GM19452 (cell line): ENCODE results near the gene APOBR.
"Not testable (repeated sequence)": the region's sequence is repeated elsewhere in the genome, so short reads cannot be mapped to it uniquely, and the experiment has no call there.

Source experiments
- ATAC-seq: cut with Tn5 transposase; IDR thresholded peaks from one replicate; pipeline ENCODE4 v1.9.1; 2021; ENCODE audit not compliant: unreplicated experiment

The APOBR gene

DNA sequence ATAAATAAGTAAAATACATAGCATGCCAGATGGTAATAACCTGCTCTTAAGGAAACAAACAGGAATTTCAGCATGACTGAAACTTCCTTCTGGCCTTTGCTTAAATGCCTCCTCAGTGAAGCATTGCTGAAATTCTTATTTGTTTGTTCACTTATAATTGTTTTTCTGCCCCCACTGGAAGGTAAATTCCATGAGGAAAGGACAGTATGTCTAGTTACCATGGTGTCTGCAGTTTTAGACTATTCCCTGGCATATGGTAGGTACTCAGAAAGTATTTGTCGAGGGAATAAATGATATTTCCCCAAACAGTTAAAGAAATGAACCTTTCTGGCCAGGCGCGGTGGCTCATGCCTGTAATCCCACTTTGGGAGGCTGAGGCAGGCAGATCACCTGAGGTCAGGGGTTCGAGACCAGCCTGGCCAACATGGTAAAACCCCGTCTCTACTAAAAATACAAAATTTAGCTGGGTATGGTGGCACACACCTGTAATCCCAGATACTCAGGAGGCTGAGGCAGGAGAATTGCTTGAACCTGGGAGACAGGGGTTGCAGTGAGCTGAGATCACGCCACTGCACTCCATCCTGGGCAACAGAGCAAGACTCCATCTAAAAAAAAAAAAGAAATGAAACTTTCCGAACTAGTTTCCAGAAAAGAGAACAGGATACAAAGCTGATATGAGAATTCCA is 32.8 kb downstream of the APOBR start:
- ATAC-seq: not testable (repeated sequence)

DNA sequence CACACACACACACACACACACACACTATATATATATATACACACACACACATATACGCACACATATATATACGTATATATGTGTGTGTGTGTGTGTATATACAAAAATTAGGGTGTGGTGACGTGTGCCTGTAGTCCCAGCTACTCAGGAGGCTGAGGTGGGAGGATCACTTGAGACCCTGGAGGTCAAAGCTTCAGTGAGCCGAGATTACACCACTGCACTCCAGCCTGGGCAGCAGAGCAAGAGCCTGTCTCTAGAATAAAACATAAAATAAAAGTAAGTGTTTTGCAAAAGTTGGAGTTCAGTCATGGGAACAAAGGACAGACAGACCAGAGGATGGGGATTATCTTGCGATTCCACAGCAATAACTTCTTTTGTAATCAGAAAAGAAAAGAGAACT is 33.5 kb downstream of the APOBR start:
- ATAC-seq: no peak

DNA sequence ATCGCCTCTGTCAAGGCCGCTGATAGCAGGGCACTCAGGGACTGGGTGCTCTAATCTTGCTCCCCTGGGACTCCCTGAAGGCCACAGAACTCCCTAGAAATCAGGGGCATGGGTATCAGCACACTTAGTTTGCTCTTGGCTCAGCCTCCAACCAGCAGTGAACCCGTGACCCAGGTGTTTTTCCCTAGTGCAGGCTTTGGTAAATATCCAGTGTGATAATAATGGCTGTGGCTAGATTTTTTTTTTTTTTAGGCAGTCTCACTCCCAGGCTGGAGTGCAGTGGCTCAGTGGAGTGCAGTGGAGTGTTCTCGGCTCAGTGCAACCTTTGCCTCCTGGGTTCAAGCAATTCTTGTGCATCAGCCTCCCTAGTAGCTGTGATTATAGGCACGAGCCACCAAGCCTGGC is 34.0 kb downstream of the APOBR start:
- no peak for ATAC-seq

DNA sequence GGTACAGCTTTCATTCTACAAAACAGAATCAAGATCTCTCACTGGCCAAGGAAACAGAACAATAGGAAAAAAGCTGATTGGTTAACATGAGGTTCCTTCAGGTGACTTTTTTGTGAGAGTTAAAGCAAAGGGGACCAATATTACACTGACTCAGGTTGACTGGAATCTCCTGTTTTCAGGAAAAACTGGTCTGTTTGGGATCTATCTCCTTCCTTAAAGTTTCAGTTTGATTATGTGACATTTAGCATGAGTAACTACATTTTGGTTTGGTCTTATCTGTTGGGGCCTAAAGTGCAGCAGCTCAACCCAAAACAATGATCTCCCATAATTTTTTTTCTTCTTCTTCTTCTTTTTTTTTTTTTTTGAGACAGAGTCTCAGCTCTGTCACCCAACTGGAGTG is 34.7 kb downstream of the APOBR start:
- ATAC-seq: no peak

DNA sequence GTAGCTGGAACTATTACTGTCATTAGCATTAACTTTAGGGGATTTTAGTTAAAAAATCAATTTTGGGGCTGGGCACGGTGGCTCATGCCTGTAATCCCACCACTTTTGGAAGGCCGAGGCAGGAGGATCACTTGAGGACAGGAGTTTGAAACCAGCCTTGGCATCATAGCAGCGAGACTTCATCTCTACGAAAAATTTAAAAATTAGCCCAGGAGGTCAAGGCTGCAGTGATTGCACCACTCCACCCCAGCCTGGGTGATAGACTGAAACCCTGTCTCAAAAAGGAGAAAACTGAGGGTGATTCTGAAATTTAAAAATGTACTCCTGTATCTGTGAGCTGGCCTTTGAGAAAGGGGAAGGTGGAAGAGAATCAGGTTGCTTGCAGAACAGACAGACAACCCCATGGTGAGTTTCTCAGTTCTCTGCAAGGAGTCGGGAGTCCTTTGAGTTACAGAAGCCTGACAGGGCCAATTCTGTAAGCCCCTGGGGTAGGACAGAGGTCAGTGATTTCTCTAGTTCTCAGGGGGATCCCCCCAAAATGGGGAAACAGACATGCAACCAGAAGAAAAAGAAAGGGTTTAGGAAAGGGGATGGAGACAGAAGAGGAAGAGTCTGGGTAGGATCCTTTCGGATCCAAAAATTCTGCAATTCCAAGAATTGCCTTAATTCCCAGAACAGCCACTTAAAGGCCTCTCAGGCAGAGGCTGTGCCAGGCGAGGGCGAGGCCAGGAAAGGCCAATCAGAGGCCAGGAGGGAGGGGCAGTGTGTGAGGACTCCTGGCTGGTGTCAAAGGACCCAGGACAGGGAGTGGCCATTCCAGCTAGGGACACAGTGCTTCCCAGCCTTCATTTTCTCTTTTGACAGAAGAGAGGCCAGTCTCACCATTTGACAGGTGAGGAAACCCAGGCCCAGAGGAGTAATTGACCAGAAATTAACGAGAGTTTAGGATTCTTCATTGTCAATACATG is 37.6 kb downstream of the APOBR start:
- no peak for ATAC-seq

DNA sequence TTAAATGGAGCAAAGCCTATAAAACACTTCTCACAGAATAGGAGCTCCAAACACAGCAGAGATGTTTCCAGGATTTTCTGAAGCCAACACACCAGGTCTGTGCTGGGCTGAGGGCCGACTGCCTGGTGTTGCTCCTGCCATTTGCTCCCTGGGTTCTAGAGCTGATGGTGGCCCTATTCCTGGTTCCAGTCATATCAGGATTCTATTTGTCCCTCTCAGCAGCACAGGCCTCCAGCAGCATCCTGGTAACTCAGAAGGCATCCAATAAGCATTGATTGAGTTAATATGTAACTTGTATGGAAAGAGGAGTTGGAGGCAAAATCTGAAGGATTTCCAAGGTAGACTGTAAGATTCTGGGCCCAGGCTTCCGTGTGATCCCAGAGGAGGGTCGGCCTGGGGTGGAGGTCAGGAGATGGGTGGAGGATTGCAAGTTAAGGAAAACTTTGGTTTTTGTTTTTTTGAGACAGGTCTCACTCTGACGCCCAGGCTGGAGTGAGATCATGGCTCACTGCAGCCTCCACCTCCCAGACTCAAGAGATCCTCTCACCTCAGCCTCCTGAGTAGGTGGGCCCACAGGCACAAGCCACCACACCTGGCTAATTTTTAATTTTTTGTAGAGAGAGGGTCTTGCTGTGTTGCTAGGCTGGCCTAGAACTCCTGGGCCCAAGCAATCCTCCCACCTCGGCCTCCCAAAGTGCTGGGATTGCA is 38.7 kb downstream of the APOBR start:
- ATAC-seq: no peak

DNA sequence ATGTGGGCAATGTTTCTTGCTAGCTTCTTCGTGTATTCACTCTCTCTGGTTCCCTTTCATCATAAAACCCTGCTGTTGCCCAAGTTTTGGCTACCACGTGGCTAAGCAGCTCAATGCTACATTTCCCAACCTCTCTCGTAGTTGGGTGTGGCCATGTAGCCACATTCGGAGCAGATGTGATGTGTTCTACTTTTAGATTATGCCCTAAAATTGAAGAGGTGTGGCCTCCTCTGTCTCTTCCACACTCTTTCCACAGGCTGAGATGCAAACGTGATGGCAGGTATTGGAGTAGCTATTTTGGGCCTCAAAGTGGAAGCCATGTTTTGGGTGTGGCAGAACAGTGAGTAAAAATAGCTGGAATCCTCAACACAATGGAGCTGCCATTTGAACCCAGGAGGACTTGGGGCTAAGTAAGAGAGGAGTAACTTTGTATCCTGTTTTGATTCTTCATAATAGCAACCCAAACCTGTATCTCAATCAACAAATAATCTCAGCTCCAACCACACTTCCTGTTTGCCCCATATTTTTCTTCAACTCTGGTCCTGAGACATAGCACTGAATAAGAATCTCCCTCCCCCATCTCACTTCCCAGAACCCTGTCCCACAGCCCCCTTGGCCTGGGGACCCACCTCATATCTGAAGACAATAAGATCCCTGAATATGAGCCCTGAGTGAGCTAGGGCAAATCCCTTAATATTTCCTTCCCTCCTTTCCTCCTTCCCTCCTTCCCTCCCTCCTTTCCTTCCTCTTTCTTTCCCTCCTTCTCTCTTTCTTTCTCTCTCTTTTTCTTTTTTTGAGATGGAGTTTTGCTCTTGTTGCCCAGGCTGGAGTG is 40.3 kb downstream of the APOBR start:
- ATAC-seq: no peak

DNA sequence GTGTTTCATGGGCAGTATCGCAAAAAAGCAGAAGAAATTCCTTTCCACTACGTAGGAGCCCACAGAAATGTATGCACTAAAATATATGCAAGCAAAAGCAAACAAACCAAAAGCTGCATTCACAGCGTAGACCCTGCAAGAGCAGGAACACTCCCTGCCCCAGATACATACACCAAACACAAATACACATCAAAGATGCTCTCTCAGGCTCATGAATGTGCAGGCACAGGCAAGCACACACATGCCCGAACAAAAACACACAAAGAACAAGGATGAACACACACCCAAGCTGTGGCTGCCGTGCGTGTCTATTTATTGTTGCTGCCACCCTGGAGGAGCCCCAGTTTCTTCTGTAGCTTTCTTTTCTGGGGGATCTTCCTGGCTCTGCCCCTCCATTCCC is 42.6 kb downstream of the APOBR start:
- ATAC-seq: no peak

DNA sequence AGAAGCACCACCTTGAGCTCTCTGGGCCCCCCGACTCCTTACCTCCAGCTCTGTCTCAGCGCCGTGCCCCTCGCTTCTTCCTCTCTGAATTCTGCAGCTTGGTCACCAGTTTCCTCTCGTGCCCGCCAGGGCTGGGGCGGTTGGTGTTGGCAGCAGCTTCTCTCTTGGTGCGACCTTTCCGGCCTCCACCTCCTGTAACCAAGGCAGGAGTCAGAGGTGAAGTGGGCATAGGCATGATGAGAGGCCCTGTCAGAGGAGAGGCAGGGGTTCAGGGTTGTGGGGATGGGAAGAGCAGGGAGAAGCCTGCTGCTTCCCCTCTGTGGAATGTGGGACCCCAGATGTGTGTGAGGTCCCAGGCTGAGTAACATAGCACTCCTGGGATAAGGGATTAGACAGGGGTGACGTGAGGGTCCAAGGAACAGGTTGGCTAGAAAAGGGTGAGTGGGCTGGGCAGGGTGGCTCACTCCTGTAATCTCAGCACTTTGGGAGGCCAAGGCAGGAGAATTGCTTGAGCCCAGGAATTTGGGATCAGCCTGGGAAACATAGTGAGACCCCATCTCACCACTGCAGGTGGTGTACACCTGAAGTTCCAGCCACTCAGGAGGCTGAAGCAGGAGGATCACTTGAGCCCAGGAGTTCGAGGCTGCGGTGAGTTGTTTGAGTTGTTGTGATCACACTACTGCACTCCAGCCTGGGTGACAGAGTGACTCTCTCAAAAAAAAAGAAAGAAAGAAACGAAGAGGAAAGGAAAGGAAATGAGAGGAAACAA is 43.7 kb downstream of the APOBR start:
- ATAC-seq: no peak

DNA sequence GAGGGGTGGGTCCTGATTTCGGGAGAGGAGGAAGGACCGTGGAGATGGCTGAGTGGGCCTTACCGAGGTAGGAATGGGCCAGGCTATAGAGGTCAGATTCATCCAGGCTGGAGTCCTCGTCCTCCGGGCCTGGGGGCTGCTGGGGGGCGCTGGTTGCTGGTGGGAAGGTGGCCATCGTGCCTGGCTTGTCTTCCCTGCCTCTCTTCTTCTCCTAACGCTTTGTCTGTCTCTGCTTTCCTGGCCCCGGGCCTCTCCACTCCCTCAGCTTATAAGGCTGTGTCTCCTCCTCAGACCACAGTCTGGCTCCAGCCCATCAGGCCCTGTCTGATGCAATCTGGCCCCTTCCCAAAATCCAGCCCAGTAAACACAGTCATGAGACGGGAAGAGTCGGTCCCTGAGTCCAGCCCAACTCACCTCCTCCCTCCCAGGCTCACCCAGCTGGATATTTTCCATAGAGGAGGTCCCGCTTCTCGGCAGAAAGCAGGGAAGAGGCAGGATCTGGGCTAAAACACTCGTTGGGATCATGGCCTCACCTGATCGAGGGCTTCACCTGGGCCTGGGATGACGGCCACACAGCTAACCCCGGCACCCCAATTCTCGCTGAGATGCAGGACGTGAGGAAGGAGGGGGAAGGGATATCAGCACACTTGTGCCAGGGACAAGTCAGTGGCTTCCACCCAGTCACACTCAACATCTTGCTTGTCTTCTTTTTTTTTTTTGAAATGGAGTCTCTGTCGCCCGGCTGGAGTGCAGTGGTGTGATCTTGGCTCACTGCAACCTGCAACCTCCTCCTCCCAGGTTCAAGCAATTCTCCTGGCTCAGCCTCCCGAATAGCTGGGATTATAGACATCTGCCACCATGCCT is 44.5 kb downstream of the APOBR start, which contains the start of gene NUPR1:
Gene NUPR1, minus strand, starts transcription at position 242 of the 864 bp plus-strand sequence. Its CDS starts 67 bp downstream, at position 175.
- no peak for ATAC-seq

DNA sequence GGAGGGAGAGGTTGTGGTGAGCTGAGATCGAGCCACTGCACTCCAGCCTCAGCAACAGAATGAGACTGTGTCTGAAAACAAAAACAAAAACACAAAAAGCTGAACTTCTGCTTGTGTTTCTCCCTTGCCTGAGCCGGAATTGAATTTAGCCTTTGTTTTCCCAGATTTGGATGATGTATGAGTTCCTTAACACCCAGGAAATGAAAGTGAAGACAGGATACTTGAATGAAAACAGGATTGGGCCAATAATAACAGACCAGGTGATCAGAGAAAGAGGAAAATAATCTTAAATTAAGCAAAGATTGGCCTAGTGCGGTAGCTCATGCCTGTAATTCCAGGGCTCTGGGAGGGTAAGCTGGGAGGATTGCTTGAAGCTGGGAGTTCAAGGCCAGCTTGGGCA is 45.9 kb downstream of the APOBR start:
- ATAC-seq: no peak

DNA sequence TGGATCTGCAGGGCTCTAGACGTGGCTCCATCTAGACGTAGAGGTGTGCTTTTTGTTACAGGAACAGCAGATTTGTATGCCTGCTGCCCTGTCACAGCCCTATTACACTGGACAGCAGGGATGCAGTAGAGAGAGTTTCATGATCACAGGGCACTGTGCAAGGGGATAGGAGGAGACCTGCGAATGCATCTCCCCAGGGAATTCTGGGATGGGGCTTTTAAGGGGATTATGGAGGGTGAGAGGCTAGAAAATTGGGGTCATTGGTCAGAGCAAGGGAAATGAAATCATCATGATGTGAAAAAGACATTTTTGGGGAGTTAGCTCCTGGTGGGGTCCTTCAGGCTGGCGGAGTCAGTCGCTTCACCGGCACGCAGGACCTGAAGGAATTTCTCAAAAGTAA is 48.2 kb downstream of the APOBR start:
- ATAC-seq: no peak

DNA sequence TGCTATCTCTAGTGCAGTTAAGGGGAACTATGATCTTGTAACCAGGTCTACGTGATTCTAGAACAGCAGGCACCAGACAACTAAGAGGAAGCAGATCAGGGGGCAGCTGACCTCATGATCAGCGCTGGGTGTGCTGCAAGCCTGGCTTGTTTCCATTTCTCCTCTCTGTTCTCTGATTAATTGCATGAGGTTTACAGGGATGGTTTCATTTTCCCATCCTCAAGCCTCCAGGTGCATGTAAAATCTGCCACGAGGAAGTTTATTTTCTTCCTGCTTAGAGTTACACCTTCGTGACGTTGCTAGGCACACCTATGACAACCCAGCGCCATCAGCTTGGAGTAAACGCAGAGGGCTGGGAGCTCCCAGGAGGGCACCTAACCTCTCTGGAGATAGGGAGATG is 48.6 kb downstream of the APOBR start:
- ATAC-seq: no peak

DNA sequence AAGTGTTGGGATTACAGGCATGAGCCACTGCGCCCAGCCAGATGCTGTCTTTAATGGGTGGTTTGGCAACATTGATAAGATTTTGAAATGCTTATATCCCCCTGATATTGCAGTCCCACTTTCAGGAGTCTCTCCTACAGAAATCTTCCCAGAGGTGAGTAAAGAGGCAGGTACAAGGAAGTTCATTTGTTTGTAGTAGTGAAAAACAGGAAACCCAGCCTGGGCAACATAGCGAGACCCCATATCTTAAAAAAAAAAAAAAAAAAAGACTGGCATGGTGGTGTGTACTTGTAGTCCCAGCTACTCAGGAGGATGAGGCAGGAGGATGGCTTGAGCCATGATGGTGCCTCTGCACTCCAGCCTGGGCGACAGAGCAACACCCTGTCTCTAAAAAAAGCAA is 50.6 kb downstream of the APOBR start:
- no peak for ATAC-seq

DNA sequence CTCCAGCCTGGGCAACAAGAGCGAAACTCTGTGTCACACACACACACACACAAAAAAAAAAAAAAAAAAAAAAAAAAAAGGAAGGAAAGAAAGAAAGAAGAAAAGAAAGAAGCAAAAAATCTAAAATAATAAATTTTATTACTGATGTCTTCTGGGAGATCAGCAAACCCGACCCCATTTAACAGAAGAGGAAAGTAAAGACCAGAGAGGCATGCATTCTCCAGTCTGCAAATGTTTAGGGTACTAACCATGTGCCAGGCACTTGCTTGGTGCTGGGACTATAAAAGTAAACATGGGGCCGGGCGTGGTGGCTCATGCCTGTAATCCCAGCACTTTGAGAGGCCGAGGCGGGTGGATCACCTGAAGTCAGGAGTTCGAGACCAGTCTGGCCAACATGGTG is 51.5 kb downstream of the APOBR start:
- not testable (repeated sequence) for ATAC-seq

DNA sequence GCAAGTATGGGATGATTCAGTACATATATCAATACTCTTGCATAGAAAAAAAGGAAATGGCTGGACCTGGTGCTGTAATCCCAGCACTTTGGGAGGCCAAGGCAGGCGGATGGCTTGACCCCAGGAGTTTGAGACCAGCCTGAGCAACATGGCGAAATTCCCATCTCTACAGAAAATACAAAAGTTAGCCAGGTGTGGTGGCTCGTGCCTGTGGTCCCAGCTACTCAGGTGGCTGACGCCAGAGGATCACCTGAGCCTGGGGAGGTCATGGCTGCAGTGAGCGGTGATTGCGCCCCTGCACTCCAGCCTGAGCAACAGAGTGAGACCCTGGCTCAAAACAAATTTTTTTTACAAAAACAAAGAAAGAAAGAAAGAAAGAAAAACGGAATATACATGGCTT is 52.2 kb downstream of the APOBR start:
- no peak for ATAC-seq

DNA sequence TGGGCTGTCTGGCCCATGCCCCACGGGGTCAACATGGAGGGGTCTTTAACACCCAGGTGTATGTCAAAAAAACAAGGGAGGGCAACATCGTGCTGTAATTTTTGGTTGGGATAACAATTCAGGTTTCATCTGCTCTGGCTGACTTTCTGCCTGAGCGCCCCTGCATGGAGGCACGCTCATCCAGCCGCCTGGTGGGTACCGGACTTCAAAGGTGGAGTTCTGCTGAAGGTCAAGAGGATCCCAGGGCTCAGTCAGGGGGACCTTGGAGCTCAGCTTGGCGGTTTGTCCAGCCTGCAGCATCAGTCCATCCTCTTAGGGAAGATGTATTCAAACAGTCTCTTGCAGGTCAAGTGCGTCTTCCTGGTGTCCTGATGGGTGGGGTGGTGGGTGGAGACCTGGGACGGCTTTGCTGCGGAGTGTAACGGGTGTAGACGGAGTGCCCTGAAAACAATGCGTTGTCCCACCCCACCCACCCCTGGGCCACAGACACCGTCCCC is 53.9 kb downstream of the APOBR start:
- no peak for ATAC-seq
